Ovary (tissue), 9 donors: ENCODE data around the gene ABCA12. TPM values are rescaled to one million over a fixed set of nuclear protein-coding genes. Genes with fewer than 3 reads are reported as not detected.
"Not testable (repeated sequence)": the region's sequence is repeated elsewhere in the genome, so short reads cannot be mapped to it uniquely, and the experiment has no call there.

Experiments
- DNase-seq, 5 donors: peaks; one replicate each; pipeline ENCODE4 v3.0.0-alpha.2; 2019 to 2020
- H3K27ac ChIP-seq, 2 donors: fragments of 200-600 bp; one replicate each; pipeline versions ENCODE4 v1.5.1 to v1.8.0; 2019 to 2022
- H3K27me3 ChIP-seq: fragments of 200-600 bp; one replicate; pipeline ENCODE4 v1.8.0; 2022
- H3K36me3 ChIP-seq: fragments of 200-600 bp; sonication (generic); one replicate; pipeline ENCODE4 v1.5.1; 2019
- H3K4me1 ChIP-seq: one replicate; pipeline ENCODE4 v1.8.1; 2013; ENCODE audit warnings: mild to moderate bottlenecking, moderate library complexity; ENCODE audit not compliant: insufficient read depth
- H3K4me3 ChIP-seq: fragments of 200-600 bp; sonication (generic); one replicate; pipeline ENCODE4 v1.5.1; 2017
- H3K9me3 ChIP-seq, 2 donors: fragments of 200-600 bp in 1 of 2; sonication (generic) in 1 of 2; one replicate each; pipeline versions ENCODE4 v1.5.1 to v1.8.1; 2013 to 2019; ENCODE audit warnings: mild to moderate bottlenecking in 1 of 2, moderate library complexity in 1 of 2
- EP300 ChIP-seq: sonication (generic); formaldehyde crosslinking; IDR thresholded peaks from one replicate; pipeline ENCODE4 v1.6.1; 2017; ENCODE audit warnings: antibody characterized with exemption
- POLR2A ChIP-seq: fragments of 450-650 bp; IDR thresholded peaks from one replicate; pipeline ENCODE4 v1.6.1; 2017; ENCODE audit warnings: antibody characterized with exemption, mild to moderate bottlenecking, moderate library complexity
- WGBS, 3 donors: extraction: QIAGEN DNeasy Blood & Tissue Kit in 1 of 3; methylation state at CpG; one replicate each; pipeline versions ENCODE4 v1.1.5 to v1.1.7; 2013 to 2017; 5-methylcytosine and 5-hydroxymethylcytosine counted together
- intact Hi-C, 4 donors: fragments of 100-400 bp; cut with DNase I; formaldehyde crosslinking; loops; one replicate each; pipeline versions ENCODE4 v1.11.0 to v1.15.1; 2022 to 2023
- polyA plus RNA-seq, 2 donors: library from polyadenylated mRNA; stranded (reverse); fragments of 200-250 nt in 1 of 2; fragments of 350-450 nt in 1 of 2; fragmentation: Illumina TruSeq in 1 of 2; extraction: RNeasy Lipid Tissue Mini Kit (QIAGEN cat#74804) in 1 of 2; gene quantifications; one replicate each; pipeline ENCODE4 v1.2.3, GENCODE V29; 2013 to 2014
- total RNA-seq, 7 donors: library from RNA; depleted of rRNA in 2 of 7; stranded (reverse); fragments of >200 nt in 2 of 7; fragmentation: NEBNext Ultra II Directional in 3 of 7; extraction: Animal tissue kit (Norgen Biotek cat#: 25700) in 3 of 7; gene quantifications; one replicate each; pipeline versions ENCODE4 v1.1.0 to v1.2.4, GENCODE V29; 2016 to 2023
- TF ChIP-seq, protein P1 (sequence below), 3 donors: fragments of 450-650 bp in 2 of 3; fragments of 200-600 bp in 1 of 3; IDR thresholded peaks; one replicate each; pipeline versions ENCODE4 v1.5.1 to v1.8.0; 2016 to 2022; ENCODE audit warnings: antibody characterized with exemption in 3 of 3, mild to moderate bottlenecking in 1 of 3
- donor health status: DM: no; HTN: no; CAD: no; lungs with moderate emphysema.
- donor health status: DM: no; HTN: no; CAD: no.
- donor health status: Bipolar disorder and iron deficiency.
- donor health status: DM: yes; HTN: yes; CAD: no.
- donor health status: DM: no; HTN: no; CAD: no.
- donor health status: DM: yes; HTN: yes; CAD: no.

The ABCA12 gene
- total and polyA plus RNA-seq, 9 donors, result 0.02 to 0.25 (median 0.10) TPM; not detected in 4

GRCh38 chr2:215171796-215172195 is 33.4 kb upstream of the ABCA12 start:
- no peak for DNase-seq
- Histone ChIP-seq H3K27me3 (no peaks in the 10 kb centered on the region), H3K4me3 (no peak overlapping the region), H3K27ac (no peak overlapping the region), H3K9me3 (no peaks in the 10 kb centered on the region), H3K36me3 (no peaks in the 10 kb centered on the region), H3K4me1 (peaks cover 2% of the 10 kb centered on the region)
- no peak for TF ChIP-seq POLR2A
- TF ChIP-seq, protein P1, sequence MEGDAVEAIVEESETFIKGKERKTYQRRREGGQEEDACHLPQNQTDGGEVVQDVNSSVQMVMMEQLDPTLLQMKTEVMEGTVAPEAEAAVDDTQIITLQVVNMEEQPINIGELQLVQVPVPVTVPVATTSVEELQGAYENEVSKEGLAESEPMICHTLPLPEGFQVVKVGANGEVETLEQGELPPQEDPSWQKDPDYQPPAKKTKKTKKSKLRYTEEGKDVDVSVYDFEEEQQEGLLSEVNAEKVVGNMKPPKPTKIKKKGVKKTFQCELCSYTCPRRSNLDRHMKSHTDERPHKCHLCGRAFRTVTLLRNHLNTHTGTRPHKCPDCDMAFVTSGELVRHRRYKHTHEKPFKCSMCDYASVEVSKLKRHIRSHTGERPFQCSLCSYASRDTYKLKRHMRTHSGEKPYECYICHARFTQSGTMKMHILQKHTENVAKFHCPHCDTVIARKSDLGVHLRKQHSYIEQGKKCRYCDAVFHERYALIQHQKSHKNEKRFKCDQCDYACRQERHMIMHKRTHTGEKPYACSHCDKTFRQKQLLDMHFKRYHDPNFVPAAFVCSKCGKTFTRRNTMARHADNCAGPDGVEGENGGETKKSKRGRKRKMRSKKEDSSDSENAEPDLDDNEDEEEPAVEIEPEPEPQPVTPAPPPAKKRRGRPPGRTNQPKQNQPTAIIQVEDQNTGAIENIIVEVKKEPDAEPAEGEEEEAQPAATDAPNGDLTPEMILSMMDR (IDR thresholded peaks at IDR 0.05), result no peak
- TF ChIP-seq EP300, result no peak
- 72 to 87% (median 75%) methylated on average over 4 of the region's 4 CpGs for WGBS, 3 donors
- intact Hi-C loops, result no loop called here

DNA sequence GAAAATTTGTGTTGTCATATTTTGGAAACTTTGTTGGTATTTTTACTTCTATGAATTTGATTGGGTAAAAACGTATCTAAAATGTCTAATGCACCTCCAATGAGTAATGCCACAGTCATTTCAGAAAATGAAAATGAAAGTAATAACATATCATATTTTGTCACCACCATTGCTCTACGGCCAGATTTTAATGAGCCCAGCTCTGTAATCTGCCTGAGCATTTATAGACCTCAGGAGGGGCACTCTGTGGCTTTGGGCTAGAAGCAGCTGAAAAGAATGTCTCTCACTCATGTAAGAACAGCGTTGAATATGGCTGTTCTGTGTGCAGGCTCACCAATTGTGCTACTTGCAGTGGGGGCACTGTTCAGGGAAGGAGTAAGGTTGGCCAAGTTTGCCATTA is 32.7 kb upstream of the ABCA12 start:
- H3K27me3 ChIP-seq, result no peaks in the 10 kb centered on the region
- TF ChIP-seq EP300 (no peak), POLR2A (no peak)
- TF ChIP-seq, protein P1 (IDR thresholded peaks at IDR 0.05), result no peak
- no peaks in the 10 kb centered on the region for H3K9me3 ChIP-seq
- peaks cover 2% of the 10 kb centered on the region for H3K4me1 ChIP-seq
- no peak overlapping the region for H3K4me3 ChIP-seq
- no peak overlapping the region for H3K27ac ChIP-seq
- no peak for DNase-seq
- intact Hi-C loops, result no loop called here
- 21 to 27% (median 27%) methylated on average over 3 of the region's 3 CpGs for WGBS, 3 donors
- no peaks in the 10 kb centered on the region for H3K36me3 ChIP-seq

GRCh38 chr2:215166505-215166904 is 28.1 kb upstream of the ABCA12 start:
- H3K27ac ChIP-seq, DNase-seq, intact Hi-C loops, H3K9me3 ChIP-seq, H3K27me3 ChIP-seq, H3K36me3 ChIP-seq, H3K4me3 ChIP-seq, H3K4me1 ChIP-seq: not testable (repeated sequence)
- 73 to 82% (median 76%) methylated on average over 2 of the region's 2 CpGs for WGBS, 3 donors

DNA sequence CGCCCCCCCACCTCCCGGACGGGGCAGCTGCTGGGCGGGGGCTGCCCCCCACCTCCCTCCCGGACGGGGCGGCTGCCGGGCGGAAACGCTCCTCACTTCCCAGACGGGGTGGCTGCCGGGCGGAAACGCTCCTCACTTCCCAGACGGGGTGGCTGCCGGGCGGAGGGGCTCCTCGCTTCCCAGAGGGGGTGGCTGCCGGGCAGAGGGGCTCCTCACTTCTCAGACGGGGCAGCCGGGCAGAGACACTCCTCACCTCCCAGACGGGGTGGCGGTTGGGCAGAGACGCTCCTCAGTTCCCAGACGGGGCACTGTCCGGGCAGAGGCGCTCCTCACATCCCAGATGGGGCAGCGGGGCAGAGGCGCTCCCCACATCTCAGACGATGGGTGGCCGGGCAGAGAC is 24.9 kb upstream of the ABCA12 start:
- H3K4me3 ChIP-seq, intact Hi-C loops, H3K36me3 ChIP-seq, H3K4me1 ChIP-seq, H3K27ac ChIP-seq, H3K9me3 ChIP-seq, H3K27me3 ChIP-seq, DNase-seq: not testable (repeated sequence)
- 97 to 100% (median 99%) methylated on average over 20 to 31 of the region's 31 CpGs for WGBS, 3 donors

- TF ChIP-seq, protein P1 (IDR thresholded peaks at IDR 0.05), result no peak
- TF ChIP-seq EP300 (no peak), POLR2A (no peak)
- no peak overlapping the region for H3K27ac ChIP-seq
- H3K9me3 ChIP-seq, result no peaks in the 10 kb centered on the region
- no peaks in the 10 kb centered on the region for H3K27me3 ChIP-seq
- no peaks in the 10 kb centered on the region for H3K36me3 ChIP-seq
- no peak for DNase-seq
- H3K4me3 ChIP-seq, result no peak overlapping the region
- H3K4me1 ChIP-seq, result no peaks in the 10 kb centered on the region
- 85 to 93% (median 88%) methylated on average over 8 of the region's 8 CpGs for WGBS, 3 donors
- intact Hi-C loops, result no loop called here
Observed at GRCh38 chr2:215161301-215161829, 22.9 kb upstream of the ABCA12 start.

DNA sequence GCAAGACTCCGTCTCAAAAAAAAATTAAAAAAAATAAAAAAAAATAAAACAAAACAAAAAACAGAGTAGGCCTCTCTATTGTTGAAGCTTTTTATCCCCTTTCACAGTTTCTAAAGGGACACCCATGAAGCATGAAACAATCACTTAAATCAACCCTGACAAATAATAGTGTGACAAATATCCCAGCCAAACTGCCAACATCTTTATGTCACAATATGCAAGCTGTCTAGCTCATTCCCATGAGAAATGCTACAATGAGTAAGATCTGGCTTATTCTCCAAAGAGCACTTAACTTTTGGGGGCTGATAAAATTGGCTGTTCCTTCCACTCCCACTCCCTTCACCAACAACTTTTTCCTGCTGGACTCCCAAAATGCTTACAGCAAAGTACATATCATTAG is 21.7 kb upstream of the ABCA12 start:
- intact Hi-C loops, result no loop called here
- WGBS, 3 donors, result 84 to 90% (median 89%) methylated on average over 1 of the region's 1 CpG
- no peak for DNase-seq

More for the DNA sequence above, 21.7 kb upstream of the ABCA12 start:
- Histone ChIP-seq H3K4me1 (no peaks in the 10 kb centered on the region), H3K36me3 (no peaks in the 10 kb centered on the region), H3K4me3 (no peak overlapping the region), H3K9me3 (no peaks in the 10 kb centered on the region), H3K27ac (no peak overlapping the region), H3K27me3 (no peaks in the 10 kb centered on the region)
- TF ChIP-seq POLR2A (no peak), EP300 (no peak)
- TF ChIP-seq, protein P1 (IDR thresholded peaks at IDR 0.05), result no peak
